ENCODE data around the gene RGL4.
"Not testable (repeated sequence)": the region's sequence is repeated elsewhere in the genome, so short reads cannot be mapped to it uniquely, and the experiment has no call there.

Gene RGL4, protein sequence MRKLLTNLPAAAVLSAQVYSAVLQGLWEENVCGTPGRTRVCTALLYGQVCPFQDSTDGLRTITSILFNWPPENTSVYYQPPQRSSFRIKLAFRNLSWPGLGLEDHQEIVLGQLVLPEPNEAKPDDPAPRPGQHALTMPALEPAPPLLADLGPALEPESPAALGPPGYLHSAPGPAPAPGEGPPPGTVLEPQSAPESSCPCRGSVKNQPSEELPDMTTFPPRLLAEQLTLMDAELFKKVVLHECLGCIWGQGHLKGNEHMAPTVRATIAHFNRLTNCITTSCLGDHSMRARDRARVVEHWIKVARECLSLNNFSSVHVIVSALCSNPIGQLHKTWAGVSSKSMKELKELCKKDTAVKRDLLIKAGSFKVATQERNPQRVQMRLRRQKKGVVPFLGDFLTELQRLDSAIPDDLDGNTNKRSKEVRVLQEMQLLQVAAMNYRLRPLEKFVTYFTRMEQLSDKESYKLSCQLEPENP
- long read RNA-seq, donor 1, result 0 reads
- long read RNA-seq, donor 2, result 0 reads
- long read RNA-seq, donor 3, result 0 reads
- long read RNA-seq, donor 4, result 0 reads
- long read RNA-seq, donor 5, result 0 reads
- long read RNA-seq, donor 6, result 0 reads
- long read RNA-seq, donor 7, result 0 reads
- long read RNA-seq, donor 8, result 0 reads

DNA sequence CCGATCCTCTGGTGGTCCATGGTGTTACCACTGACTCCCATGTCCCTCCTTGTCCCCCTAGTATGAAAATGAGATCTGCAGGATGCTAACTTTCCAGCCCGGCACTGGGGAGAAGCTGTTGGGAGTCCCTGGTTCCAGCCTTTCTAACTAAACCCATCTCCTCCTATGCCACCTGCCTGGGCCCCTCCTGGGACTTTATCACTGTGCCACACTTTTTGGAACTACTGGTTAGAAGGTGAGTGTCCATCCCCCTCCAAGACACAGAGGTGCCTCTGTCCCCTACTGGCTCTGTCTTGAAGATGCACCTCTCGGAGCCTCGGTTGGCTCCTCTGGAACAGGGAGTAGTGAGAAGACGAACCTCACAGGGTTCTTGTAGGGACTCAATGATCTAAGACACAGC is at the start of gene RGL4:
RGL4 (plus strand) TSS at position 301 of the 400 bp plus-strand sequence. CDS start 1,018 bp downstream, outside the sequence.
- no peak for DNase-seq

DNA sequence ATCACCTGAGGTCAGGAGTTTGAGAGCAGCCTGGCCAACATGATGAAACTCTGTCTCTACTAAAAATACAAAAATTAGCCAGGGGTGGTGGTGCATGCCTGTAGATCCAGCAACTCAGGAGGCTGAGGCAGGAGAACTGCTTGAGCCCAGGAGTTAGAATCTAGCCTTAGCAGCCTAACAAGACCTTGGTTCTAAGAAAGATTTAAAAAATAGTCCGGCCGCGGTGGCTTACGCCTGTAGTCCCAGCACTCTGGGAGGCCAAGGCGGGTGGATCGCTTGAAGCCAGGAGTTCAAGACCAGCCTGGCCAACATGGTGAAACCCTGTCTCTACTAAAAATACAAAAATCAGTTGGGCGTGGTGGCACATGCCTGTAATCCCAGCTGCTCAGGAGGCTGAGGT is 44.3 kb upstream of the RGL4 start:
- DNase-seq, result not testable (repeated sequence)

DNA sequence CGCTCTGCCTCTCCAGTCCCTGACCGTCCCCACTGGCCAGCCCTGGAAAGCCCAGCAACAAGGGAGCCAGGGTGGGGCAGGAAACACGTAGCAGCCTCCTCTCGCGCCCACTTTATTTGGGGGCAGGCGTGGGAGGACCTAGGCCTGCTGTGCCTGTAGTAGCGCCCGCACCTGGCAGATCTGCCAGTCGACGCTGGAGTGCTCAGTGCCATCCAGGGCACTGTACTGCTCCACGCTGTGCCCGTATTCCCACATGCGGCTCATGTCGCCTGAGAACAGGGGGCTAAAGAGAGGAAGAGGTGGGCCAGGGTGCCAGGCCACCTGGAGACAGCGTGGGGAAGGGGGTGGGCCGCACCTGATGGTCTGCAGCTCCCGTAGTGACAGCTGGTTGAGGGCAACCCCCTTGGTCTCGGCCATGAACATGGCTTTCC is 41.7 kb upstream of the RGL4 start:
- no peak for DNase-seq

DNA sequence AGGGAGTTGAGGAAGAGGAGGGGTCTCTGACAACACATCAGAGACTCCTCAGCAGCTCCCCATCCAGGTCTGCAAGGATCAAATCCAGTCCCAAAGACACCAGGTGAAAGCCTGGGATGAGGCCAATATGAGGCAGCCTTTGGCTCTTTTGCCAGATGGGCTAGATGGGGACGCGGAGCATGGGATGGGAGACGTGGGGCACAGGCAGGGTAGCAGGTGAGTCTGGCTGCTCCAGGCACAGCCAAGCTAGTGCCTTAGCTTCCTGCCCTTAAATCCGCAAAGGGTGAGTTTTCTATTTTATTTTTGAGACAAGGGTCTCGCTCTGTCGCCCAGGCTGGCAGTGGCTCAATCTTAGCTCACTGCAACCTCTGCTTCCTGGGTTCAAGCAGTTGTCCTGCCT is 39.1 kb upstream of the RGL4 start:
- no peak for DNase-seq

DNA sequence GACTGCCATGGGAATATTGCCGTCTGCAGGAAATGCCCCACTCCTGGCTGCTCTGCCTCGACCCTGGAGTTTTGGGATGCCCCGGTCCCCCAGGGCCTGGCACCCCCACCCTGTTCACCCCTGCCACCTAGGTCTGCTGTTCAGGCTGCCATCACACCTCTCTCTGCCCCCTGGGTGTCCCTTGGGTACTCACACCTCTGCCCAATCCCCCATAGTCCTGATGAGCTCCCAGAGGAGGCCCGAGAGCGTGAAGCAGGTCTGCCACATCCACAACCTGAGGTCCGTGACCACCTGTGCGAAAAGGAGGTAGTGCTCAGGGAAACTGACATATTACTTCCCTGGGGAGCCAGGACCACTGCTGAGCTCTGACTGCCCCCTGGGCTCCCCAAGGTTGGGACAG is 38.5 kb upstream of the RGL4 start:
- DNase-seq, result no peak

DNA sequence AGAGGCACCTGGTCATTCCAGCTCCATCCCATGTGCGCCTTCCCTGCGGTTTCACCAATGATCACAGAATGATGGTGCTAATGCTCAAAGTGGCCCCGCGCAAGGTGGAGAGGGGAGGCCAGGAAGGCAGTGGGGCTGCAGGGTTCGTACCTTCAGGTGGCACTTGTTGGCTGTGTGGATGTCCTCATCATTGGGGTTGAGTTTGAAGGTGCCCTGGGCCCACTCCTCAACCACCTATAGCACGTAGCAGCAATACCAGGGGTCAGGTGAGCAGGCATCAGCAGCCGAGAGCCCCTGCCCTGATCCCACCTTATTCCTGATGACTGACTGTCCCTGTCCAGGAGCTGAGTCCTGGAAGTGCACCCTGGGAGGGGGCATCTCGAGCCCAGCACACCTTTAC is 38.1 kb upstream of the RGL4 start:
- no peak for DNase-seq

DNA sequence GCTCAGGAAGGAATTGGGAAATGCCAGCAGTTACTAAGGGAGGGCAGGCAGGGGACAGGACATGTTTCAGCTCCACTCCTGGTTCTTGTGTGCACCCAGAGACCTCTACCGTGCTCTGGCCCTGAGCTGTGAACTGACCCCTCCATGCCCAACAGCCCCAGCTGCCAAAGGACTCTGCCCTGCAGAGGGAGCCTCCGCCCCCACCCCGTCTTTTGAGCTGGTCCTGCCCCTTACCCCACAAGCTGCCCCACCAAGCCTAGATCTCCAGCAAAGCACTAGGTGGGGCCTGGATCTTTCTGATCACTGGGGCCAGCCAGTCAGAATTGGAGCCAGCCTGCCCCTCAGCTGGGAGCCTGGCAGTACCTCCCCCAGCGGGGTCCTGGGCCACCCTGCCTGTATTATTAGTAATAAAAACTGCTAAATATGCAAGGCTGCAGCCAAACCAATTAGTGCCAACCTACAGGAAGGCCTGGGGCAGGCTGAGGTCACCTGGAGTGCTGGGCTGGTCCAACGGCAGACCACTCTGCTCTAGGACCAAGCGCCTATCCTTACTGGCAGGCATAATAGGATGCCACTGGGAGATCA is 34.8 kb upstream of the RGL4 start:
- DNase-seq, result no peak

DNA sequence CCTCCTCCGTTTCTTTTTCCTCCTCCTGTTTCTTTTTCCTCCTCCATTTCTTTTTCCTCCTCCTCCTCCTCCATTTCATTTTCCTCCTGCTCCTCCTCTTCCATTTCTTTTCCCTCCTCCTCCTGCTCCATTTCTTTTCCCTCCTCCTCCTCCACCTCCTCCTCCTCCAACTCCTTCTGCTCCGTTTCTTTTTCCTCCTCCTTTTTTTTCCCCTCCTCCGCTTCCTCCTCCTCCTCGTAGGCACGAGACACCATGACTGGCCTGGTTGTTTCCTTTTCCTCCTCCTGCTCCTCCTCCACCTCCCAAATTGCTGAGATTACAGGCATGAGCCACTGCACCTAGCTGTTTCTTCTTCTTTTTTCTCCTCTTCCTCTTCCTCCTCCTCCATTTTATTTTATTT is 33.1 kb upstream of the RGL4 start:
- no peak for DNase-seq

DNA sequence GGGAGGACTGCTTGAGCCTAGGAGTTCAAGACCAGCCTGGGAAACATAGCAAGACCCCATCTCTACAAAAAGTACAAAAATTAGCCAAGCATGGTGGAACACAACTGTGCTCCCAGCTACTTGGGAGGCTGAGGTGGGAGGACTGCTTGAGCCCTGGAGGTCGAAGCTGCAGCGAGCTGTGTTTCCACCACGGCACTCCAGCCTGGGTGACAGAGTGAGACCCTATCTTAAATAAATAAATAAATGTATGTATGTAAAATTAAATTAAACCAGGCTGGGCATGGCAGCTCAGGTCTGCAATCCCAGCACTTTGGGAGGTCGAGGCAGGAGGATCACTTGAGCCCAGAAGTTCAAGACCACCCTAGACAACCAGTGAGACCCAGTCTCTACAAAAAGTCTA is 30.4 kb upstream of the RGL4 start:
- not testable (repeated sequence) for DNase-seq

DNA sequence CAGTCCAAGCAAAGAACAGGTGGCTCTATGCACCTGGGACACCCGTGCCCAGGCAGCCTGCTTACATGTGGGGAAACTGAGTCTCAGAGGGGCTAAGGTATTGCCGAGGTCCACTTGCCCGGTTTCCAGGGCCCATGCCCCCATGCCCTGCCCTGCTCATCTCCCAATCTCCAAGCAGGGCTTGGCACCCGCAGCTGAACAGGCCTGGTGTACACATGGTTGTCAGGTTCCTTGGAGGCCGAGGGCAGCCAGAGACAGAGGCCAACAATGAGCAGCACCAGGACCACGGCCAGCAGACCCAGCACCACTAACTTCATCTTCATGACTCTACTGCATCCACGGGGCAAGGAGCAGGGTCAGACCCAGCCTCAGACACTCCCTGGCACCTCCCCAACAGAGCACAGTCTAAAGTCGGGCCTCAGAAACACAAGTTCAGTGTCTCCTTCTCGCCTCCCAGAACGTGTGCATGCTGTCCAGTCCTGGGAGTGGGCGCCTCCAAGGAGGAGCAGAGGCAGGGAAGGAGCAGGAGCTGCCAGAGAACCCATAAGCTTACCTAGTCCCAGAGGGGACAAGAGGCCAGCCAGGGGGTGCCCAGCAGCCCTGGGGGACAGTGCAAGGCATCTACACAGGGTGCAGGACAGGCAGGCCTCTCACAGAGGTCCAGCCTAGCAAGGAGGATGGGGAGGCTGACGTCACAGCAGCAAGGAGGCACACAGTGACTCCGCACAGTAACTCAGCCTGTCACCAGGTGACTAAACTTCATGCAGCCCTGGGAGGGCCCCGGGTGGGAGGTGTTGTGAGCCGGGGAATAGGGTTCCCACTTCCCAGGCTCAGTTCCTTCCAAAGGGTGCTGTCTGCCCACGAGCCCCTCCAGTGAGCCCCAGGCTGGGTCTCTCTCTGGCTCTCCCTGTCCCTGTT is 20.2 kb upstream of the RGL4 start:
- no peak for DNase-seq

DNA sequence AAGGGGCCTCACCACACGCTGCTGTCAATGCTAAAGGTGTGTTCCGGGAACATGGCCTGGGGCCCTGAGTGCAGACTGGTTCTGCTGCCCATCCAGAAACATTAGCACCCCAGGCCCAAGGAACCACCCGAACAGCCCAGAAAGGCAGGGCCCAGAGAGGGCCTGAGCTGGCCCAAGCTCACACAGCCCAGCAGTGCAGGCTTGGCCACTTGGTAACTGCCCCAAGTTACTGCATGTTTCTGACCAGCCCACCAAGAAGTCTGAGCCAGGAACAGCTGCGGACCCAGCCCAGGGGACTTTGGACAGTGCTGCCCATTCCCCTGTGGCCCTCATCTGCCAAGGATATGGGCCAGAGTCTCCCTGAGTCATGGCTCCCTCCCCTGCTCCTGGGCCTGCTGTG is 19.4 kb upstream of the RGL4 start:
- not testable (repeated sequence) for DNase-seq

DNA sequence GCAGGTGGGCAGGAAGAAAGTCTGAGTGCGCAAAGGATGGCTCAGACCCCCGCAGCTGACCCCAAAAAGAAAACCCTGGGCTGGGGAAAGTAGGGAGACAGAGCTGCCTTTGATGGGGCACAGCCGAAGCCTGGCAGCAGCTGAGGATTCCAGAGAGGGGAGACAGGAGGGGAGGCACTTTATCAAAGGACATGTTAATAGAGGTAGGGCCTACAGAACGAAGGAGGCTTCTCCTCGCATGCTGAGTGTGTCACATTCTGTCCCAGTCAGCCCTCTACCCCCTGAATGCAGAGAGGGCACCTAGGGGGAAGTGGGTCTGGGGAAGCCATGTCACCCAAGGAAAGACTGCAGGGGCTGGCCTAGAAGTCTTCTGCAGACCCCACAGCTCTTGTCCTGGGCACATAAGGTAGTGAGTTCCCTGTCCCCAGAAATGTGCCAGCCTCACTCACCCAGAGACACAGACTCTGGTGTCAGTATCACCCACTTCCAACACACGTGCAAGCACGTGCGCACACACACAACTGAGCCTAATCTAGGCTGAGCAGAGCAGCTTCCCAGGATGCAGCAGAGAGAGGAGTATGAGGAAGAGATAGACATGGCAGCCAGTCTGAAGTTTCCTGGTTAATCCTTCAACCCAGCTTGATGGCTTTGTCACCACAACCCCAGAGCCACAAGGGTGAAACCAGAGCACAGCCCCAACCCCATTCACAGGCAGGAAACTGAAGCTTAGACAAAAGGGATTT is 18.3 kb upstream of the RGL4 start:
- not testable (repeated sequence) for DNase-seq

DNA sequence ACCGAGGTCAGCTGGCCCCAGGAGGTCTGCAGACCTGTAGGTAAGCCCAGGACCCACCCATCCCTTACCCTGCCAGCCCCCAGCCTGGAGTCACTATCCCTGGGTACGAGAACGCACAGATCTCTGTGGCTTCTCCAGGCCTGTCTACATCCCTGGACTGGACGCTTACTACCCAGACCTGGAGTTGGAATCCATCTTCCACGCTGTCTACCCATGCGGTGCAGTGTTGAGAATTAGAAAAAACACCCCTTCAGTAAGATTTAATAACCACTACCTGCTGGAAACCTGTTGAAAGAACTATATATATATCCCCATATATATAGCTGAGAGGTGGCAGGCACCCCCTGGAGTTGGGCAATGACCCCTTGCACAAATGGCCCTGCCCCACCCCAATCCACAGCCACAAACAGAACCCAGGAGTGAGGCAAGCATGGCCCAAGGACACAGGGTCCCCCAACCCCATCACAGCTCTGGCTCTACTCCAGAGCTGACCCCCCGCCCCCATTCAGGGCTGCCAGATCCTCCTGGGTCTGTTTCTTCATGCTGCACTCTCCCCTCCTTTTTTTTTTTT is 17.7 kb upstream of the RGL4 start:
- no peak for DNase-seq

DNA sequence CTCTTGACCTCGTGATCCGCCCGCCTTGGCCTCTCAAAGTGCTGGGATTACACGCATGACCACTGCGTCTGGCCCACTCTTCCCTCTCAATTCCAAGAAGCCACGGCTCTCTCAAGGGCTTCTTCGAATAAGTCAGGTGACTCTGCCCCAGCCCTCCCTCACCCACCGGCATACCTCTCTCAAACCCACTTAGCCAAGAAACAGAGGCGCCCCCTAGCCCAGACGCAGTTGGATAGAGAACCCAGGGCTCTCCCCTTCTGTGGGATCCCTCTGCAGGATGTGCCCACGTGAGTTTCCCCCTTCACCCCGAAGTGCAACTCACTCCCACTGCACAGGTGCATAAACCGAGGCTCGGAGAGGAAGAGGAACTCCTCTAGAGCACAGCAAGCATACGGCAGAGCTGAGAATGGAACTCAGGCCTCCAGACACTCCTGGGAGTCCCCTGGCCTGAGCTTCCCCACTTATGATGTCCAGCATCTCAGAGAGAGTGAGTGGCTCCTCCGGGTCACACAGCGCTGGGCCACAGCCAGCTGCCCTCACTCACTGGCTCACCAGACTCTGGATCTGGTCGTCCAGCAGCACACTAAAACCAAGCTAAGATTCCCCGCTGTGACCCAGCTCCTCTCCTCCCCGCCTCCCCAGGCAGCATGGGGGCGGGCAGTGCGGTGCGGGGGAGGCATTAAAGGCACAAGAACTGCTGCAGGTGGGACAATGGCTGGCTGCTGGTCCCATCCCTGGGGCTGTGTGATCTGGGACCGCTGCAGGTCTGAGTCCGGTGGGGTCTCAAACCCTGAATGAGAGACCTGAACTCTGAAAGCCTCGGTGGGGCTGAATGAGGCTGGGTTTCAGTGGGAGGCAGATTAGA is 16.8 kb upstream of the RGL4 start:
- no peak for DNase-seq

DNA sequence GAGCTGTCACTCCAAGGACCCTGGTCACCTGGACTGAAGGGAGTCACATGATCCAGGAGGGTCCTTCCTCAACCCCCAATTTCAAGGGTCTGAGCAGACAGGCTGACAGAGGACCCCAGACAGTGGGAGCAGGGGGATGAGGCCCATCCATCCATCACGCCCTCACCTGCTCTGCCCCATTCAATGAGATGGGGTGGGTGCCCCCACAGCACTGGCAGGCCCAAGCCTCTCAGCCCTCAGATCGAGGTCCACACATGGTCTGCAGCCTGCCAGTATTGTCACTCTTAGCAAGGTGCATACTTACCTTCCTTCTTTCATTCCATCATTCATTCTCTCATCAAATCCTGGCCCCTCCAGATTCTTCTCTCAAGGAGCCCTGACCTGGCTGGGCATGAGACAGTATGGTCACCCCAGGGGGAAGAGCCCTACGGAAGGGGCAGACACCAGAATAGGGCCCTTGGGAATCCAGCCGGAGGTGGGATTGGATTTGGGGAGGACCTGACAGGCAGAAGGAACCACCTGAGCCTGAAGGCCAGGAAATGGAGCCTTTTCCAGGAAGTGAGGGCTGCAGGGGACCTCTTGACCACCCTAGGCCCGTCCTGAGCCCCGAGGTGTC is 15.8 kb upstream of the RGL4 start:
- not testable (repeated sequence) for DNase-seq

DNA sequence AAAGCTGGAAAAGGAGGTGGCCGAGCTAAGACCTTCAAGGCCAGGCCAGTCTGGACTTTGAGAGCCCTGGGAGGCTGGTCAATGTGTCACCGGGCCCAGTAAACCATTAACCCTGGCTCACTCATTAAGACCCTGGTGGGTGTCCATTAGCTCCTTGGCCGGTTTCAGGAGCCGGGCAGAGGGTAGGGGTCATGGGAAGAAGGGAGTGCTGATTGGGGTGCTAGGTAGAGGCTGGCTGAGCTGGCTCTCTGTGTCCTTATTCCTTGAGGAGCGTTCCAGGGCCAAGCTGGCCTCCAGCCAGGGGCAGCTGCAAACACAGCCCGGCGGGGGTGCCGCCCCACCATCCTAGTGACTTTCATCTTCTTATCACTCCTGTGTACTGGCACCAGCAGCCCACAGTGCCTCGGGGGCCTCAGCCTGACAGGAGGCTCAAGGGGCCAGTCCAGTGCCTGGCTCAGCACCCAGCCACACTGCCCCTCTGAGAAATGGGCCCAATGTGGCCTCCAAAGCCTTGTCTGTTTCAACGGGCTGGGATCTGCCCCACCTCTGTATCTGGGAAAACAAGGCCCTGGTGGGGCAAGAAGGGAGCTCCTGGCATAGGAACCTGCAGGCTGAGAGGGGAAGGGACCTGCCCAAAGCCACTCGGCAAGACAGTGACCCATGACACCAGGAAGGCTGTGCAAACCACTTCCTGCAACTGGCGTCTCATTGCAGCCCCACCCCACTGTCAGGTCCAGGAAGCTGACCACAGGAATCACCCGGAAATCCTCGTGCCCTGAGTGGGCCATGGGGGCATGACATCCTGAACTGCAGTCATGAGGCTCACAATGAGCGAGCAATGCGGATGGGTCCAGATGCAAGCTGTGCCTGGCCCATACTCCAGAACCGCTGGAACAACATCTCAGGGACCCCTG is 15.1 kb upstream of the RGL4 start:
- peak; percentile 22 for DNase-seq

DNA sequence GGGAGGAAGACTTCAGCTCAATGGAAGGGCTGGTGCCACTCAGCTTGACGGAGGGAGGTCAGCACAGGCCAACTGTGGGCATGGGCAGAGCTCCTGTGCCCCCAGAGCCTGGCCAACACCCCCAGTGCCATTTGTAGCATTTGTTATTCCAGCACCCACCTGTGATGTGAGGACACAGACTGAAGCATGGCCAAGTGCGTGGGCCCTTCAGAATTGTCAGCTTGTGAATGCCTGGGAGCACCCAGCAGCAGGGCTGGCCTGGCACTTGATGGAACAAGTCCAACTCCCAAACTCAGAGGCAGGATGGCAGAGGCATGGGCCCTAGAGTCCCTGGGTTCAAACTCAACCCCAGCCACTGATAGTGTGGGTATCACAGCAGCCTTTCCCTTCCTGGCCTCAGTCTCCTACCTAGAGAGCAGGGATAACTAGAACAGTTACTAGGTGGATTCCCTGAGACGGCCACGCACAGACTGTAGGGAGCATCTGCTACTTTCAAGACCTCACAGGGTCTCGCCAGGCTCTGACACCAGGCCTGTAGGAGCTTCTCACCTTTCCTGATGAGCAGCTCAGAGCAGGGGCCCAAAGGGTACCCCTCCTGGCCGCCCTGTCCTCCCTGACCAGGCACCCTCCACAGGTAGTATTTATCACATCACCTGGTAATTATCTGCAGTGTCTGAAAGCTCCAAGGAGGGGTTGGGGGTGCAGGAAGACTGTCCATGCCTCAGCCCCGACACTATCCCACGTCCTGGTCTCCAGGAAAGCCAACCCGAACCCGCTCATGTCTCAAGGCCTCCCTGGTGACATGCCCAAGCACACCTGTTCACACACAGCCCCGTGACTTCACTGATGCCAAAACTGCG is 13.7 kb upstream of the RGL4 start:
- DNase-seq, result not testable (repeated sequence)

DNA sequence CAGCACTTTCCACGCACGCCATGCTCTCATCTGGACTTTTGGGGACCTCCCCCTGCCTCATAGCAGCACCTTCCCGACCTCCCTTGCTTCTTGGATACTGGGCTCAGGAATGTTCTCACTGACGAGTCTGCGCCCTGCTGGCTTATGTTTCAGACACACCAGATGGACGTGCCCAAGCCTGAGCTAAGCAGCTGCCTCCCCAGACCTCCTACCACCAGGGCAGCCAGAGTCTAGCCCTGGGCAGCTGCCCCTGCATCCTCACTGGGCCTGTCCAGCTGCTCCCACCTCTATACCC is 13.2 kb upstream of the RGL4 start:
- no peak for DNase-seq
